Endothelial cell of umbilical vein (primary cell): ENCODE results near the gene ANKRD61.

Experiments
- CTCF ChIP-seq, 2 donors: IDR thresholded peaks; 1 replicate in 1 of 2; 2 replicates in 1 of 2; pipeline ENCODE4 v1.5.1; 2011; ENCODE audit warnings: low read length in 2 of 2, mild to moderate bottlenecking in 2 of 2, moderate library complexity in 2 of 2, control low read depth in 1 of 2, inconsistent platforms in 1 of 2, low read depth in 1 of 2; ENCODE audit not compliant: insufficient read depth in 1 of 2; ENCODE audit errors: extremely low read depth in 1 of 2
- EZH2 ChIP-seq: IDR thresholded peaks from 2 replicates; pipeline ENCODE4 v1.6.1; 2012; ENCODE audit warnings: borderline replicate concordance, low read depth, mild to moderate bottlenecking, moderate library complexity, low read length, inconsistent platforms; ENCODE audit not compliant: severe bottlenecking
- POLR2A ChIP-seq: IDR thresholded peaks from 2 replicates; pipeline ENCODE4 v1.6.1; 2012; ENCODE audit warnings: low read depth, mild to moderate bottlenecking, control low read depth, low read length
- POLR2AphosphoS5 ChIP-seq: IDR thresholded peaks from 2 replicates; pipeline ENCODE4 v1.6.1; 2012; ENCODE audit warnings: low read depth, mild to moderate bottlenecking, control low read depth, low read length, moderate library complexity; ENCODE audit not compliant: insufficient read depth

GRCh38 chr7:6011541-6011940 is 19.6 kb upstream of the ANKRD61 start:
- TF ChIP-seq POLR2AphosphoS5 (no peak), CTCF (IDR thresholded peaks at IDR 0.05; ENCODE audit: extremely low read depth in 1 of 2, insufficient read depth in 1 of 2, low read depth in 1 of 2, low read length in 2 of 2) (no peak), EZH2 (no peak), POLR2A (no peak)
